GM19372 (cell line): ENCODE data around the gene TTC28.

ENCODE experiments used
- ATAC-seq: cut with Tn5 transposase; IDR thresholded peaks from one replicate; pipeline ENCODE4 v1.9.1; 2021; ENCODE audit warnings: mild to moderate bottlenecking, low read depth, moderate library complexity; ENCODE audit not compliant: unreplicated experiment

TTC28 gene

GRCh38 chr22:28450109-28450508 is 229.5 kb downstream of the TTC28 start:
- no peak for ATAC-seq

DNA sequence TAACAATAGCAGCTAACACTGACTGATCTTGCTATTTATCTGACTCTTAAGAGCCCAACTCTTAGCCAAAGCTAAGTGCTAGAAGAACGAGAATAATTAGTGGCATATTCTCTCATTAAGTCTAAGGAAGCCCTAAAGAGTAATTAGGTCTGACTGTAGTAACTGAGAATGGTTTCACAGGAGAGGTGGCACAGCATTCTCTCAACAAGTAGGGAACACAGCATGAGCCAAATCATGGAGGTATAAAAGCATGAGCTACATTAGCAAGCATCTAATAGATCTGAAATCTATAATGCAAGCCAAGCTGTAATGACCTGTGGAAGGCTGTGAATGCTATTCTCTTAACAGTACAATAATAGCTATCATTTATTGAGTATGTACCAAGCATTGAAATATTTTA is 230.6 kb downstream of the TTC28 start:
- ATAC-seq, result no peak

DNA sequence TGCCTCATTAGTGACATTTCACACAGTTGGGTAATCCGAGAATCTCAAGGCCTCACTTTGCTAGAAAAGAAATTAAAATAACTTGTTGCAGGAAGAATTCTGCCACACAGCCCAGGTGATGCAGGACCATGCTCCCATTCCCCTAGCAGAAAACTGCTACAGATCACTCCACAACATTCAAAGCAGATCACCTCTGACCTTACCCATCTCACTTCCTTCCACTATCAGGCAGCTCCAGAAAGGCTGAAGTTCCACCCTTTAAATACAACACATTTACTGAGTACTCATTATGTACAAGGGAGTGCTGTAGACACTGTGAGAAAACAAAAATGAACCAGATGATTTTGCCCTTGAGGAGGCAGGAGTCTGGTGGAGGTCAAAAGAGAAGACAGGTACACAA is 231.0 kb downstream of the TTC28 start:
- no peak for ATAC-seq

- no peak for ATAC-seq
Measured at GRCh38 chr22:28444659-28445058, 235.0 kb downstream of the TTC28 start.

GRCh38 chr22:28443526-28443876 is 236.1 kb downstream of the TTC28 start:
- no peak for ATAC-seq

DNA sequence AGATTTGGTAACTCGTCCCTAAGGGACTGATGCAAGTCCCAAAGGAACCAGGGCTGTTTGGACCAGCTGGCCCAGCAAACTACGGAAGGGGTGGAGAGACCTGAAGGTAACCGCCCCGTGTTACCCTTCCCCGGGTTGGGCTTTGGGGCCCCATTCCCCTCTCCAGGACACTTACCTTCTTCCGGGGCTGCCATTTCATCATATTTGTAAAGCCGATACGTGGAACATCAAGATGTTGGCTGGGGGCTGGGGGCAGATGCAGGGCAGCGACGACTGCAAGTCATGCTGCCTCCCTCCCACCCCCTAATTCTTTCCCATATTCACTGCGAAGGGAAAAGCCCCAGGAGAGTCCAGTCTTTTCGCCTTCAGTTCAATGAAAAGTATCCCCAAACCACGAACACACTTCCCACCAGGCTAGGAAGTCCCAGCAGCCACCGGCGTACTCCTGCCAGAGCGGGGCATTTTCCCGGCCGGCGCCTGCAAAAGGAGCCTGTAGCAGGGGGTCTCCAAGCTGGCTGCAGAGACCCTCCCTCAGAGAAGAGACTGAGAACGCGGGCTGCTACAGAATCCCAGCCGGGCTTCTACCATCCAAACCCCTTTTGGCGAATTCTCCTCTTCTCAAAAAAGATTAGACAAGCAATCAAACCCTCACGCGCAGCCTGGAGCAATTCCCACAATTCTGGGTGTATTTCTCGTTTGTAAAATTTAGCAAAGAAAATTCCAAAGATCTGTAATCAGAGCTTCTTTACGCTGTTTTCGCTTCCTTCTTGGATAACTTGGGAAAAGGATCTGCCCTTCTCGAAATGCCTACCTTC is 236.7 kb downstream of the TTC28 start:
- ATAC-seq, result no peak

DNA sequence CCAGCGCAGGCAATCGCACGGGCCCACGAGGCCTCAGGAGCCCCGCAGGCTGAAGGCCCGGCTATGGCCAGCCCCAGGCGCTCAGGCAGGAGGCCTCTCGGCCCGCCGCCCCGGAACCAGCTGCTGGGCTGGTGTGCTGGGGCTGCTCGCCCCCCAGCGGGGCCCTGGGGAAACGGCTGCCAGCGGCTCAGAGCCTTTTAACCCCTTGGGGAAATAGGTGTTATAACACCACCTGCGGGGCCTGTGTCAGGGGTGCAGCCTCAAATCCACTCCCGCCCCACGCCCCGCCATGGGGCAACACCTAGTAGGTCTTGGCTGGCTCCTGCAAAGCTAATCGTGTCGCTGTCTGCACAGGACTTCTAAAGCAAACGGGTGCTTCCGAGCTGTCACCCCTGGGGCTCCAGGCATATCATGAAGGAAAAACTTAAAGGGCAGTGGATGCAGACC is 237.4 kb downstream of the TTC28 start:
- ATAC-seq, result no peak

DNA sequence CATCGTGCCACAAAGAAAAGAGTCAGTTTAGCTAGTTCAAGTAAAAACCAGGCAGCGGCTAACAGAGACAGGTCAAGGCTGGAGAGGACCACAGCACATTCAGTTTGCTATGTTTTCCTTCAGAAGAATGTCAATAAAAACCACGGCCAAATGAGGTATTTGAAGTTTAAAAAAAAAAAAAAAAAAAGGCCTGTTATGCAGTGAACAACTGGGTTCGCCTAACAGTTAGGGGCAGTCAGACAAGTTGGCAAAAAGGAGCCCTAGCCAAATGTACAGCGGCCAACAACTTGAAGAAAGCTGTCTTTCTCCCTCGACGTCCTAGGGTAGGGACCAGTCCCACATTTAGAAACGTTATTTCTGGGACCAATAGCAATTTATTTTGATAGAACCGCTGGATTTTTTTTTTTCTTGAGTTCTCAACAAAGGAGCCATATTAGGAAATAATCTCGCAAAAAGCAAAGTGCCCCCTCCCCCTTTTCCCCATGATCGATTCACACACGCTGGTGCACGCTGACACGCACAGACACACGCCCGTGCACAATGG is 237.8 kb downstream of the TTC28 start:
- ATAC-seq, result no peak

DNA sequence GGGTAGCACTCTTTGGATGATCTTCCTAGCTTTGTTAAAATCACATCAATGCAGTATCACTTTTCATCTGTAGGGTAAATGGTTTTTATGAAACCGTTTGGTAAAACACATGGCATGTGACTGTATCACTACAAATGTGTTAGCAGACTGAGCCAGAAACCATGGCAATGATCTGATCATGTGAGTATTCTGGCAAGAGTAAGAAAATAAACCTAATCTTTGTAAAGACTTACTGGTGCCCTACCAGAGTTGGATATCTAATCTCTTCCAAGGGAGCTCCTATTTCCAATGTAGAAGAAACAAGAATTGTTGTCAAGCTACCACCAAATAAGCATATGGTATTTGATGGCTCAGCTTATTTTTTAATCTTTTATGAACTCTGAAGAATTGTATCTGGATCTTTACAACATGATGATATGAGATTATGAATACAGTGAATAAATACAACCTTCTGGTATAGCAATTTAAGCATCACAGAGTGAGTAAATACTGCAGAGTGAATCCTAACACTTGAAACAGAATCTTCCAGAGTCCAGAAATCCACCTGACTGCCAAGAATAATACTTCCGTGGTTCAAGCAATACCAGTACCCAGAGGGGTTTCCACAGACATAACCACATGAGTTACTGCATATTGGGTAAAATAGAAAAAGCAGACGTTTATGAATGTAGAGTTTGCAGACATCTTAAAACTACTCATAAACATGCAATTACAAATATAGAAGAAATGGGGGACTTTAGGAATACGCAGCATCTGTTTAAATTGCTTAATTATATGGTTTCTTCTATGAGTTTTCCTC is 238.8 kb downstream of the TTC28 start:
- no peak for ATAC-seq

DNA sequence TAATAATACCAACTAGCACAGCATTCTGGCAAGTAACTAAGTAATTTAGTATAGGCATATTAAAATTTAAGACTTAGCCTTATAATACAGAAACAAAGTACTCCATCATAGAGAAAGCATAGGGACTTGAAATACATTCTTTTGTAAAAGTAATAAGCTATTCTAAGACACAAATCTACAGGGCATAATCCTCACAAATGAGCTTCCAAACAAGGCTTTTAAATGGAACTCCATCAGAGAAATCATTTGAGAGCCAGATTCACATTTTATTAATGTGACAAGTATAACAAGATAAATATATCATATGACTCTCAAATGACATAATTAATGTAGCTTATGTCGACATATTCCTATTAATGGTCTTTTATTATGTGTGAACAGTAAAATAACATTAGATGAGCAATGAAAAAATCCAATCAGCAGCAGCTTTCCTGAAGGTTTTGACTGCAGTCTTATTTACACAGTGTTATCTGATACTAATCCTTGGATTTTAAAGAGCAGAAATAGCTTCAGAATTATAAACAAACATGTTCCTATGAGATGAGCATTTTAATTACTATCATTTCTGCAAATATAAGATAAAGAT is 241.4 kb downstream of the TTC28 start:
- ATAC-seq, result no peak

DNA sequence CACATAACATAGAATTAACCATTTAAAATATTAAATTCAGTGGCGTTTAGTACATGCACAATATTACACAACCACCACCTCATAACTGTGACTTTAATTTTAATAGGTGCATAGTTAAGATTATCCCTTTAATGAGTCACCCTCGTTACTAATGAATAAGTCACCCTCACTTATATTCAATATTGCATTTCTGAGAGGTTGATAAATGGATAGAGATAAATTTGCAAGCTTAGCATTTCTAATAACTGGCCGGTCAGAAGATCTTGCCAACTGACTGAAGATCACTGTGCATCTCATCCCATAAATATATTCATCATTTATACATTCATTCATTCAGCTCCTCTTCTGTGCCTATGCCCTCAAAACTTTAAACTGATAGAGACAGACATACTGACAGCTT is 243.7 kb downstream of the TTC28 start:
- ATAC-seq, result no peak

DNA sequence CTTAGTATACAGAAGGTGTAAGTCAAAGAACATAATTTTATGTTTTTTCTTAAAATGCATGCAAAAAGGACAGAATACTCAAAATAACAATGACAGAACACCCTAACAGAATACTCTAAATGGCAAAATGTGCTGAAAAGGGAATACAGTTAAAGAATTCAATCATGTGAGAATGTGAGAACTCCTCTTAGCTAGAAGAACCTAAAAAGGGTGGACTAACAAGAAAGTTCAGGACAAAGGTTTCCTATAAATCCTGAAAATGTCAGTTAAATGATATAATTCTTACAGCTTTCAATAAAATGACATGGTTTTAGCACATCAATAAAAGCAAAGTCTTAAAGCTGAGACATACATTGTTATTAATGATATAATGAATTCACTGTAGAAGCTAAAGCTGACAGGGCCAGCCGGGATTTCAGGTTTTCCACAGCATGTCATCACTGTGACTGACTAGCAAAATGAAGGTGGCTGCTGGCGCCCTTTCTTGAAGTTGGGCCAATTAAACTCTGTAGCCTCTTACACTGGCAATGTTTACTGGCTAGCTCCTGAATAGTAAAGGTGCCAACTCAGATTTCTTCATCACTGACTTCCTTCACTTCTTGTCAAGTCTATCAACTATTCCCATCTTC is 244.4 kb downstream of the TTC28 start:
- ATAC-seq, result no peak

GRCh38 chr22:28430466-28431025 is 249.1 kb downstream of the TTC28 start:
- ATAC-seq, result no peak

DNA sequence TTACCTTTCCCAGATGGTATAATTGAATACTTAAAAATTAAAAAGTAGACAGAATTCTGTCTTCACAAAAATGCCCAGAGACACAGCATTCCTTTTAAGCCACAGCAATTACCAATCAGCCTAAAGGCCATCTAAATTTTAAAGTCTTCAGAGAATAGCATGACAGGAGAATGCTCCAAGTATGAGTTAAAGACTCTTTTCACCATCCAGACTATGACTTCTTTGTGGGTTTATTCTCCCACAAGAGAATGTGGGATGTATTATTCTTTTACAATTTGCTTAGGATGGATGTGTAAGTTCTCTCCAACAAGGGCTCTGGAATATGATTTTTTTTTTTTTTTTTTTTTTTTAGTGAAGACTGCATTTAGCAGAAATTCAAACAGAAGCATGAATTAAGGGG is 249.9 kb downstream of the TTC28 start:
- ATAC-seq, result no peak

DNA sequence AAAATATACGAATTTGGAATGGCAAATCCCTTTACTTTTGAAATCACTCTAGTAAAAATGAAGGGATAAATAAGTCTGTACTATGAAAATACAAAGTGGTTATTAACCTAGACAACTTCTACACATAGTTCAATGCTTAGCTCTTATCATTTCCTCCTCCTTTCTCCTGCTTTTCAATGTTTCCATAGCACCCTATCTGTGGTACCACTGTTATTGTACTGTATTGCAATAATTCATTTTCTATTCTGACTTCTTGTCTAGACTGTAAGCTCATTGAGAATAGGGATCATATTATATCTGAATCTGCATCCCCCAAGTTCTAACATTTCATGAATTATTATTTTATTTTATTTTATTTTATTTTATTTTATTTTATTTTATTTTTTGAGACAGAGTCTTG is 251.4 kb downstream of the TTC28 start:
- ATAC-seq, result no peak

GRCh38 chr22:28426346-28427132 is 253.1 kb downstream of the TTC28 start:
- no peak for ATAC-seq

DNA sequence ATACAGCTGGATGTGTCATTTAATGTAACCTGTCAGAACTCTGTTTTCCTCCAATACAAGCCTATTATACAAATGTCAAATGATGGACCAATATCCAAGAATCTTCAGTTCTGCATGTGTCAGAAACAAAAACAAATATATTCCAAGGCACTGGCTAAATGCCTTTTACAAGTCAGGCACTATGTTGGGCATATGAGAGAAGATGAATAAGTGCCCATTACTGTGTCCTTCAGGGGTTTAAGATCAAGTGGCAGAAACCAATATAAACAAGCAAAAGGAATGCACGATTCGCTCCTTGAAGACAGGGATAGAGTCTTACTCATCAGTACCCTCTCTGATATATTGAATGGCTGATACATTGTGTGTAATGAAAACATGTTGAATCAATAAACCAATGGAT is 254.4 kb downstream of the TTC28 start:
- ATAC-seq, result no peak

DNA sequence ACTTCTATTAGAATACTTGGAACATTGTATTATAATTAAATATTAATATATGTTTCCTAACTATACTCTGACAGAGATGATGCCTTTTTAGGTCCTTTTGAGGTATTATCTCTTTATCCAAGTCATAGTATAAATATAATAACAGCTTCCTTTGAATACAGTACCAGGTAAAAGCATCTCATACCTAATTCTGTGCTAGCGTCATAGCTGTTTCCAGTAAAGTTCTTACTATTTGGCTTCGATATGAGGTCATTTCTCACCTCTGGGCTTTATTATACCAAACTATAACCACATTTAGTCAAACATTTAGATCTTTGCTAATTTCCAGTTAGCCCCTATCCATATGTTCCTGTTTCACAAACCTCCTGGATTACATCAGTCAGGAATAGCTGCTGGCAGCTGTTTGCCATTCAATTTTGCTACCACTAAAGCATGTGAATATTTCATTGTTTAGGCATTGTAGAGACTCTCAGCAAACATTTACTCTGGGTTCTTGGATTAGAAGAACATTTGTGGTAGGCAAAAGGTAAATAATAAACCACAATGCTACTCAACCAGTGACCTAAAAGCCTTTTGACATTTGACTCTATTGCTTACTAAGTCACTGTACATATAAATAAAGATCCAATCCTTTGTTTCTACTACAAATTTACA is 255.1 kb downstream of the TTC28 start:
- no peak for ATAC-seq

- no peak for ATAC-seq
Measured at GRCh38 chr22:28419919-28420318, 259.7 kb downstream of the TTC28 start.
